ENCODE results near the gene PPP1R1B.

PPP1R1B gene

GRCh38 chr17:39658760-39659159 lies 32.0 kb downstream of the PPP1R1B start:
- no peak for DNase-seq

GRCh38 chr17:39659279-39660010 lies 32.7 kb downstream of the PPP1R1B start:
- DNase-seq, result no peak

GRCh38 chr17:39660011-39660360 lies 33.2 kb downstream of the PPP1R1B start:
- DNase-seq, result no peak

GRCh38 chr17:39660397-39661385 lies 33.9 kb downstream of the PPP1R1B start:
- DNase-seq, result no peak

- no peak for DNase-seq
These were observed 35.2 kb downstream of the PPP1R1B start for GRCh38 chr17:39661744-39662541.

- DNase-seq, result no peak
These were observed 36.0 kb downstream of the PPP1R1B start for GRCh38 chr17:39662551-39663339.

- no peak for DNase-seq
These were observed 36.6 kb downstream of the PPP1R1B start for GRCh38 chr17:39663340-39663687.

- no peak for DNase-seq
These were observed 37.2 kb downstream of the PPP1R1B start for GRCh38 chr17:39663688-39664580.

- no peak for DNase-seq
These were observed 38.1 kb downstream of the PPP1R1B start, which contains the start of gene TCAP for GRCh38 chr17:39664581-39665561. Gene TCAP, plus strand, starts transcription at chr17:39665349. Its CDS starts 11 bp downstream, at chr17:39665360.

- DNase-seq, result no peak
These were observed 39.0 kb downstream of the PPP1R1B start for GRCh38 chr17:39665642-39666224.

- no peak for DNase-seq
These were observed 39.5 kb downstream of the PPP1R1B start for GRCh38 chr17:39666231-39666600.

GRCh38 chr17:39666601-39667261 lies 40.0 kb downstream of the PPP1R1B start:
- no peak for DNase-seq

GRCh38 chr17:39667262-39667944 lies 40.7 kb downstream of the PPP1R1B start:
- DNase-seq, result no peak

- peak; percentile 37 to 49 for DNase-seq
These were observed 41.5 kb downstream of the PPP1R1B start, which contains the start of gene PNMT for GRCh38 chr17:39667945-39668924. Gene PNMT, plus strand, starts transcription at chr17:39668453. Its CDS starts 23 bp downstream, at chr17:39668476.

- no peak for DNase-seq
These were observed 43.4 kb downstream of the PPP1R1B start for GRCh38 chr17:39669897-39670735.

GRCh38 chr17:39670746-39671145 lies 44.0 kb downstream of the PPP1R1B start:
- no peak for DNase-seq
